HepG2 (cell line): ENCODE data around the gene ZFPL1. TPM values are rescaled to one million over a fixed set of nuclear protein-coding genes. Genes with fewer than 3 reads are reported as not detected.

Experiments
- ATAC-seq: fragments of 200-7000 bp; cut with Tn5 transposase; 3 replicates; pipeline ENCODE4 v1.9.1; 2020; ENCODE audit warnings: mild to moderate bottlenecking, moderate library complexity
- BruUV-seq: library from RNA; stranded (reverse); fragments of 400-500 nt; replicated peaks from 2 replicates; lab custom pipeline; 2021; lab: Mats Ljungman, UMichigan
- CTCF ChIA-PET: fragments of 300-600 bp; formaldehyde crosslinking; extraction: SDS; loops from one replicate; lab custom pipeline; 2021; ENCODE audit warnings: low total read pairs, inconsistent platforms, low intra/inter-chr PET ratio; lab: Yijun Ruan, JAX
- POLR2A ChIA-PET: fragments of 350-600 bp; sonication (Branson Sonifier 250); formaldehyde crosslinking; loops from one replicate; lab custom pipeline; 2020; ENCODE audit warnings: antibody characterized with exemption, inconsistent platforms; lab: Yijun Ruan, JAX
- DNase-seq: peaks from one replicate; pipeline ENCODE4 v3.0.0-alpha.2; 2015; ENCODE audit warnings: low spot score
- FAIRE-seq: peaks from 3 replicates; lab custom pipeline; 2011; peaks lifted over from hg19 to GRCh38; lab: Jason Lieb, UNC
- H2AFZ ChIP-seq: one replicate; pipeline ENCODE4 v1.6.1; 2011; ENCODE audit warnings: low read length, inconsistent platforms
- H3K27ac ChIP-seq: fragments of 300-600 bp; 3 replicates; pipeline ENCODE4 v1.8.0; 2011; ENCODE audit warnings: mixed run types, mild to moderate bottlenecking, mixed read lengths, low read length, inconsistent platforms; ENCODE audit not compliant: insufficient read depth; ENCODE audit errors: extremely low read length
- H3K27me3 ChIP-seq, 2 experiments: fragments of 200-600 bp in 1 of 2; 2 replicates in 1 of 2; 3 replicates in 1 of 2; pipeline versions ENCODE4 v1.6.0 to v1.8.0; 2011; ENCODE audit warnings: low read length in 2 of 2, mild to moderate bottlenecking in 2 of 2, moderate library complexity in 2 of 2, inconsistent platforms in 1 of 2; ENCODE audit not compliant: insufficient read depth in 2 of 2, control insufficient read depth in 1 of 2
- H3K36me3 ChIP-seq, 2 experiments: fragments of 200-600 bp in 1 of 2; replicated peaks in 1 of 2; 2 replicates in 1 of 2; 3 replicates in 1 of 2; pipeline versions ENCODE4 v1.5.1 to v1.8.0; 2011; ENCODE audit warnings: low read length in 2 of 2, inconsistent platforms in 1 of 2; ENCODE audit not compliant: insufficient read depth in 2 of 2, control insufficient read depth in 1 of 2
- H3K4me1 ChIP-seq: 2 replicates; pipeline ENCODE4 v1.5.1; 2012; ENCODE audit warnings: low read length, inconsistent platforms; ENCODE audit not compliant: insufficient read depth
- H3K4me2 ChIP-seq: 2 replicates; pipeline ENCODE4 v1.6.0; 2011; ENCODE audit warnings: low read depth, low read length, inconsistent platforms
- H3K4me3 ChIP-seq, 3 experiments: fragments of 200-600 bp in 1 of 3; sonication (generic), shearing (Covaris generic) in 1 of 3; replicated peaks in 1 of 3; 2 replicates each; pipeline ENCODE4 v1.5.1; 2011 to 2016; ENCODE audit warnings: low read length in 3 of 3, inconsistent platforms in 2 of 3, low read depth in 2 of 3, mild to moderate bottlenecking in 2 of 3, control low read depth in 1 of 3, mixed read lengths in 1 of 3; ENCODE audit not compliant: insufficient read depth in 1 of 3
- H3K79me2 ChIP-seq: one replicate; pipeline ENCODE4 v1.6.1; 2011; ENCODE audit warnings: low read length, inconsistent platforms; ENCODE audit not compliant: insufficient read depth
- H3K9ac ChIP-seq: 2 replicates; pipeline ENCODE4 v1.6.0; 2011; ENCODE audit warnings: mild to moderate bottlenecking, low read depth, low read length, inconsistent platforms; ENCODE audit not compliant: insufficient read depth
- H3K9me3 ChIP-seq: 2 replicates; pipeline ENCODE4 v1.5.1; 2012; ENCODE audit warnings: mild to moderate bottlenecking, low read length
- H4K20me1 ChIP-seq: 2 replicates; pipeline ENCODE4 v1.6.0; 2011; ENCODE audit warnings: inconsistent platforms, mild to moderate bottlenecking, low read length, moderate library complexity; ENCODE audit not compliant: insufficient read depth
- HNF1A ChIP-seq, 2 experiments: sonication (generic) in 1 of 2; formaldehyde crosslinking in 1 of 2; IDR thresholded peaks; 2 replicates each; pipeline versions ENCODE4 v1.4.0 to v1.6.1; 2016 to 2020; ENCODE audit warnings: borderline replicate concordance in 1 of 2, low read depth in 1 of 2, mild to moderate bottlenecking in 1 of 2, missing genetic modification reagents in 1 of 2
- IRX3 ChIP-seq: sonication (generic); formaldehyde crosslinking; IDR thresholded peaks from 2 replicates; pipeline ENCODE4 v1.8.1; 2023; ENCODE audit warnings: mild to moderate bottlenecking, low read depth, missing genetic modification reagents, borderline replicate concordance
- KDM1A ChIP-seq: IDR thresholded peaks from 2 replicates; pipeline ENCODE4 v1.6.1; 2016; ENCODE audit warnings: missing compliant biosample characterization
- MXI1 ChIP-seq: IDR thresholded peaks from 3 replicates; pipeline ENCODE4 v1.6.1; 2012; ENCODE audit warnings: low read depth, low read length, inconsistent platforms, borderline replicate concordance
- PHF20 ChIP-seq: sonication (generic); formaldehyde crosslinking; IDR thresholded peaks from 2 replicates; pipeline ENCODE4 v1.5.0; 2020; ENCODE audit warnings: mild to moderate bottlenecking, missing genetic modification reagents
- SALL1 ChIP-seq: sonication (generic); formaldehyde crosslinking; IDR thresholded peaks from 2 replicates; pipeline ENCODE4 v1.8.0; 2022; ENCODE audit warnings: mild to moderate bottlenecking, missing genetic modification reagents
- SIX1 ChIP-seq: sonication (generic); formaldehyde crosslinking; IDR thresholded peaks from 2 replicates; pipeline ENCODE4 v1.4.0; 2020; ENCODE audit warnings: missing genetic modification reagents, borderline replicate concordance
- SRY ChIP-seq: sonication (generic); formaldehyde crosslinking; IDR thresholded peaks from 2 replicates; pipeline ENCODE4 v1.8.0; 2022; ENCODE audit warnings: mild to moderate bottlenecking, missing genetic modification reagents
- TOPORS ChIP-seq: sonication (generic); formaldehyde crosslinking; IDR thresholded peaks from 2 replicates; pipeline ENCODE4 v1.8.0; 2023; ENCODE audit warnings: mild to moderate bottlenecking, missing genetic modification reagents
- ZBTB38 ChIP-seq: sonication (generic); formaldehyde crosslinking; IDR thresholded peaks from 2 replicates; pipeline ENCODE4 v1.5.1; 2020; ENCODE audit warnings: mild to moderate bottlenecking, missing genetic modification reagents
- ZIK1 ChIP-seq: sonication (generic); formaldehyde crosslinking; IDR thresholded peaks from 2 replicates; pipeline ENCODE4 v1.5.0; 2020; ENCODE audit warnings: mild to moderate bottlenecking, low read depth, missing genetic modification reagents, borderline replicate concordance
- ZNF280B ChIP-seq: sonication (generic); formaldehyde crosslinking; IDR thresholded peaks from 2 replicates; pipeline ENCODE4 v1.5.0; 2020; ENCODE audit warnings: missing genetic modification reagents, mild to moderate bottlenecking, borderline replicate concordance
- ZNF367 ChIP-seq: sonication (generic); formaldehyde crosslinking; IDR thresholded peaks from 2 replicates; pipeline ENCODE4 v1.4.0; 2020; ENCODE audit warnings: missing genetic modification reagents, borderline replicate concordance
- ZNF430 ChIP-seq: sonication (generic); formaldehyde crosslinking; IDR thresholded peaks from 2 replicates; pipeline ENCODE4 v1.9.0; 2021; ENCODE audit warnings: mild to moderate bottlenecking, missing genetic modification reagents
- ZNF749 ChIP-seq: sonication (generic); formaldehyde crosslinking; IDR thresholded peaks from 2 replicates; pipeline ENCODE4 v1.8.0; 2022; ENCODE audit warnings: mild to moderate bottlenecking, missing genetic modification reagents, moderate library complexity, borderline replicate concordance
- ZNF850 ChIP-seq: sonication (generic); formaldehyde crosslinking; conservative IDR thresholded peaks from 2 replicates; pipeline ENCODE4 v1.9.0; 2021; ENCODE audit warnings: mild to moderate bottlenecking, missing genetic modification reagents
- WGBS: methylation state at CpG from one replicate; pipeline ENCODE4 v1.1.6; 2017; ENCODE audit warnings: low lambda C conversion rate; 5-methylcytosine and 5-hydroxymethylcytosine counted together
- in situ Hi-C: cut with HindIII; loops from 2 replicates; pipeline ENCODE4 v1.10.0; 2017; ENCODE audit warnings: low pct_unique_long_range_greater_than_20kb; ENCODE audit not compliant: extremely low pct_ligation_motif_present
- intact Hi-C: fragments of 100-400 bp; cut with micrococcal nuclease; formaldehyde crosslinking; loops from one replicate; pipeline ENCODE4 v1.10.0; 2022; ENCODE audit not compliant: unreplicated experiment
- polyA plus RNA-seq, 8 experiments: library from polyadenylated mRNA; depleted of rRNA in 3 of 8; stranded (reverse) in 7 of 8; unstranded in 1 of 8; fragments of >200 nt; fragmentation: Illumina TruSeq in 4 of 8; extraction: Trizol in 4 of 8; gene quantifications; 2 replicates each; pipeline versions ENCODE4 v1.2.1 to v1.2.3, GENCODE V29; 2011 to 2016; ENCODE audit warnings: low read depth in 4 of 8, missing spikeins in 1 of 8, mixed read lengths in 1 of 8; ENCODE audit not compliant: insufficient read depth in 1 of 8
- total RNA-seq, 5 experiments: library from RNA; depleted of rRNA; stranded (reverse); fragments of >200 nt; fragmentation: Illumina TruSeq; extraction: Trizol; gene quantifications; 2 replicates each; pipeline ENCODE4 v1.2.3, GENCODE V29; 2016; ENCODE audit warnings: low read depth in 1 of 5
- TF ChIP-seq, protein P1 (sequence below): sonication (generic); formaldehyde crosslinking; IDR thresholded peaks from 2 replicates; pipeline ENCODE4 v1.4.0; 2020; ENCODE audit warnings: mild to moderate bottlenecking, missing genetic modification reagents

Gene ZFPL1
- total and polyA plus RNA-seq, 2 of the 13 experiments (the other 11 are each of a cell fraction or from before 2014, with no cell fraction given) = 32.2 to 56.0 TPM

GRCh38 chr11:65111159-65111743, 27.2 kb downstream of the ZFPL1 start:
- peak overlapping the region; percentile 82 for H3K4me2 ChIP-seq
- H3K9ac ChIP-seq = 0 out of 2 replicates have a peak overlapping the region, but pooled peaks have one; percentile 45
- CTCF ChIA-PET = interaction anchor here (0.6 to 2.0 kb wide), 4 partner anchors 69 to 142 kb away, joined by 3 to 9 read pairs (median 6); partner anchors contain the start of genes ARL2 and CAPN1
- in situ Hi-C loops = loop anchor here (5.0 kb wide), 1 partner anchor 71 kb away; the partner anchor contains the start of gene CAPN1
- 86% methylated on average over 10 of the region's 31 CpGs for WGBS
- no peaks in the 10 kb centered on the region for H4K20me1 ChIP-seq
- FAIRE-seq = peak; percentile 30
- DNase-seq = no peak
- peaks cover 30% of the 10 kb centered on the region for H3K4me1 ChIP-seq
- H3K27ac ChIP-seq = peak overlapping the region; percentile 60
- POLR2A ChIA-PET = interaction anchor here (0.9 to 5.0 kb wide), 31 partner anchors 8 to 336 kb away, joined by 3 to 86 read pairs (median 5); partner anchors contain the start of genes ARL2, BATF2, CAPN1 and DPF2
- H3K36me3 ChIP-seq = peaks cover 6 to 17% of the 10 kb centered on the region in 2 experiments; a peak in 4 of 5 replicates
- no TSS peak for BruUV-seq
- H3K9me3 ChIP-seq = no peaks in the 10 kb centered on the region
- no peak overlapping the region for H2AFZ ChIP-seq
- ATAC-seq = no peak
- peak overlapping the region in 2 of 3 experiments; percentile 23 to 95; a peak in 2 of 6 replicates for H3K4me3 ChIP-seq
- H3K79me2 ChIP-seq = peaks cover 7% of the 10 kb centered on the region
- no peaks in the 10 kb centered on the region for H3K27me3 ChIP-seq
- intact Hi-C loops = loop anchor here (2.0 kb wide), 1 partner anchor 14 kb away; the partner anchor contains the start of gene VPS51
- TF ChIP-seq HNF1A (IDR thresholded peaks at IDR 0.05; ENCODE audit: low read depth) = no peak
- 0 out of 2 replicates have a peak, but pooled peaks have one; percentile 8 for TF ChIP-seq HNF1A (CRISPR knock-in tag; IDR thresholded peaks at IDR 0.05; ENCODE audit: borderline replicate concordance)
- TF ChIP-seq SALL1 (CRISPR knock-in tag) = no peak; the same call in 1 of the 2 replicates
- no peak for TF ChIP-seq ZNF280B (CRISPR knock-in tag)
- no peak for TF ChIP-seq ZIK1 (CRISPR knock-in tag)
- TF ChIP-seq ZBTB38 (CRISPR knock-in tag) = peak; percentile 35; the same call in 1 of the 2 replicates
- TF ChIP-seq, protein P1, sequence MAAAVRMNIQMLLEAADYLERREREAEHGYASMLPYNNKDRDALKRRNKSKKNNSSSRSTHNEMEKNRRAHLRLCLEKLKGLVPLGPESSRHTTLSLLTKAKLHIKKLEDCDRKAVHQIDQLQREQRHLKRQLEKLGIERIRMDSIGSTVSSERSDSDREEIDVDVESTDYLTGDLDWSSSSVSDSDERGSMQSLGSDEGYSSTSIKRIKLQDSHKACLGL (CRISPR knock-in tag) = peak; percentile 55; the same call in 1 of the 2 replicates
- no peak for TF ChIP-seq ZNF367 (CRISPR knock-in tag)
- TF ChIP-seq ZNF749 (CRISPR knock-in tag) = no peak
- TF ChIP-seq KDM1A (CRISPR knock-in tag) = no peak
- no peak for TF ChIP-seq PHF20
- TF ChIP-seq IRX3 (CRISPR knock-in tag) = 0 out of 2 replicates have a peak, but pooled peaks have one; percentile 60
- no peak for TF ChIP-seq ZNF850
- TF ChIP-seq ZNF430 (CRISPR knock-in tag) = no peak
- no peak for TF ChIP-seq SIX1 (CRISPR knock-in tag)
- TF ChIP-seq SRY (CRISPR knock-in tag) = 0 out of 2 replicates have a peak, but pooled peaks have one; percentile 42
- peak; percentile 31; the same call in 1 of the 2 replicates for TF ChIP-seq TOPORS (CRISPR knock-in tag)
- TF ChIP-seq MXI1 = peak; percentile 81; the same call in 1 of the 3 replicates
